KMS-11 (cell line): ENCODE data around the gene ARHGEF37.

Experiments
- H2AFZ ChIP-seq: fragments of 200-600 bp; sonication (generic); 2 replicates; pipeline ENCODE4 v1.6.1; 2016; ENCODE audit warnings: antibody characterized with exemption, mixed run types, low read depth
- H3K27ac ChIP-seq: fragments of 200-600 bp; sonication (generic); 2 replicates; pipeline ENCODE4 v1.6.1; 2016; ENCODE audit warnings: mild to moderate bottlenecking, mixed run types
- H3K27me3 ChIP-seq: fragments of 200-600 bp; sonication (generic); 2 replicates; pipeline ENCODE4 v1.6.1; 2017; ENCODE audit warnings: mild to moderate bottlenecking, low read depth, mixed run types, moderate library complexity; ENCODE audit not compliant: insufficient read depth
- H3K36me3 ChIP-seq: fragments of 200-600 bp; sonication (generic); 2 replicates; pipeline ENCODE4 v1.6.1; 2017; ENCODE audit warnings: mild to moderate bottlenecking, mixed run types; ENCODE audit not compliant: insufficient read depth
- H3K4me1 ChIP-seq: fragments of 200-600 bp; sonication (generic); 2 replicates; pipeline ENCODE4 v1.6.1; 2016; ENCODE audit warnings: mild to moderate bottlenecking, low read depth, mixed run types; ENCODE audit not compliant: poor library complexity, severe bottlenecking
- H3K4me2 ChIP-seq: fragments of 200-600 bp; sonication (generic); 2 replicates; pipeline ENCODE4 v1.7.0; 2016; ENCODE audit warnings: mild to moderate bottlenecking, mixed run types
- H3K4me3 ChIP-seq: fragments of 200-600 bp; sonication (generic); IDR thresholded peaks from 2 replicates; pipeline ENCODE4 v1.6.1; 2017; ENCODE audit warnings: low read depth, low read length, mixed read lengths; ENCODE audit not compliant: insufficient read depth
- H3K79me2 ChIP-seq: fragments of 200-600 bp; sonication (generic); 2 replicates; pipeline ENCODE4 v1.6.1; 2016; ENCODE audit warnings: low read depth, mixed run types; ENCODE audit not compliant: insufficient read depth
- H3K9ac ChIP-seq: fragments of 200-600 bp; sonication (generic); 2 replicates; pipeline ENCODE4 v1.6.1; 2016; ENCODE audit warnings: mild to moderate bottlenecking, mixed run types
- H4K20me1 ChIP-seq: fragments of 200-600 bp; sonication (generic); 2 replicates; pipeline ENCODE4 v1.6.1; 2016; ENCODE audit warnings: mild to moderate bottlenecking, mixed run types; ENCODE audit not compliant: insufficient read depth
- TF ChIP-seq, protein P1 (sequence below): fragments of 200-600 bp; sonication (generic); conservative IDR thresholded peaks from 2 replicates; pipeline ENCODE4 v1.6.1; 2017; ENCODE audit warnings: low read depth, mild to moderate bottlenecking, antibody characterized with exemption, low read length, moderate library complexity, mixed read lengths

ARHGEF37 gene

DNA sequence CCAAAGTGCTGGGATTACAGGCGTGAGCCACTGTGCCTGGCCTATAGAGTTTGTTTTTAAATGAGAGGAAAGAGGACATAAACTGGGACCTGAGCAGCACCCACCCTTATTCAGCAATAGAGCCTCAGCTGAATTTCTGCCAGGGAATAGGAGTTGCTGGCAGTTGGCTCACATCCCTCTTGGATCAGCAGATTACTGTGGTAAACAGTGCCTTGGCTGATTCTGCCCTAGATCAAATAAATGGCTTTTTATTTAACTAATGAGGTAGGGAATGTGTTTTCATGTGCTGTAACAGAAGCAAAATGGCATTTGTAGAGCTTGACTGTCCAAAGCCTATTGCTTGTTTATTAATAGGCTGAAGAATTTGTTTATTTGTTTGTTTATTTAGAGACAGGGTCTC is 2.1 kb downstream of the ARHGEF37 start:
- no peak overlapping the region for H3K4me2 ChIP-seq
- H3K4me3 ChIP-seq, result no peak overlapping the region
- H2AFZ ChIP-seq, result no peak overlapping the region
- no peaks in the 10 kb centered on the region for H3K36me3 ChIP-seq
- TF ChIP-seq, protein P1, sequence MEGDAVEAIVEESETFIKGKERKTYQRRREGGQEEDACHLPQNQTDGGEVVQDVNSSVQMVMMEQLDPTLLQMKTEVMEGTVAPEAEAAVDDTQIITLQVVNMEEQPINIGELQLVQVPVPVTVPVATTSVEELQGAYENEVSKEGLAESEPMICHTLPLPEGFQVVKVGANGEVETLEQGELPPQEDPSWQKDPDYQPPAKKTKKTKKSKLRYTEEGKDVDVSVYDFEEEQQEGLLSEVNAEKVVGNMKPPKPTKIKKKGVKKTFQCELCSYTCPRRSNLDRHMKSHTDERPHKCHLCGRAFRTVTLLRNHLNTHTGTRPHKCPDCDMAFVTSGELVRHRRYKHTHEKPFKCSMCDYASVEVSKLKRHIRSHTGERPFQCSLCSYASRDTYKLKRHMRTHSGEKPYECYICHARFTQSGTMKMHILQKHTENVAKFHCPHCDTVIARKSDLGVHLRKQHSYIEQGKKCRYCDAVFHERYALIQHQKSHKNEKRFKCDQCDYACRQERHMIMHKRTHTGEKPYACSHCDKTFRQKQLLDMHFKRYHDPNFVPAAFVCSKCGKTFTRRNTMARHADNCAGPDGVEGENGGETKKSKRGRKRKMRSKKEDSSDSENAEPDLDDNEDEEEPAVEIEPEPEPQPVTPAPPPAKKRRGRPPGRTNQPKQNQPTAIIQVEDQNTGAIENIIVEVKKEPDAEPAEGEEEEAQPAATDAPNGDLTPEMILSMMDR, result no peak
- H3K27ac ChIP-seq, result no peak overlapping the region
- no peak overlapping the region for H3K9ac ChIP-seq
- no peaks in the 10 kb centered on the region for H3K27me3 ChIP-seq
- H3K79me2 ChIP-seq, result no peaks in the 10 kb centered on the region
- H3K4me1 ChIP-seq, result no peaks in the 10 kb centered on the region
- no peaks in the 10 kb centered on the region for H4K20me1 ChIP-seq

DNA sequence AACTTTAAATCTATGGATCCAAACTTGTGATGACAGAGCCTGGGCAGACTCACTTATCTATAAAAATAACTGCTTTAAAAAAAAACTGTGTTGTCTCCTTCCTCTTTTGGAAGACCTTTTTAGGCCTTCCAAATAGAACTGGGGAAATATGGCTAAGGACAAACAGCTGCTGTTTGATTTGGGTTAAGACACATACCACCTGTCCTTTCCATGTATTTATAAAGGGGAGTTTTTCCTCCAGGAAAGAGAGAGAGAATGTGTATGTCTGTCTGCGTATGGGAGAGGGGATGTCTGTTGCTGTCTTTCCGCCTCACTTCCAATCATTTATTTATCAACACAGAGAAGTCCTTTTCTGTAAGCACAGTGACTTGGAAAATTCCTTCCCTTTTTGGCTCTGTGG is 2.8 kb downstream of the ARHGEF37 start:
- no peak overlapping the region for H3K4me2 ChIP-seq
- TF ChIP-seq, protein P1, result no peak
- no peak overlapping the region for H2AFZ ChIP-seq
- H3K27ac ChIP-seq, result no peak overlapping the region
- no peaks in the 10 kb centered on the region for H3K79me2 ChIP-seq
- no peaks in the 10 kb centered on the region for H3K27me3 ChIP-seq
- no peak overlapping the region for H3K4me3 ChIP-seq
- no peak overlapping the region for H3K9ac ChIP-seq
- no peaks in the 10 kb centered on the region for H3K4me1 ChIP-seq
- H4K20me1 ChIP-seq, result no peaks in the 10 kb centered on the region
- no peaks in the 10 kb centered on the region for H3K36me3 ChIP-seq

DNA sequence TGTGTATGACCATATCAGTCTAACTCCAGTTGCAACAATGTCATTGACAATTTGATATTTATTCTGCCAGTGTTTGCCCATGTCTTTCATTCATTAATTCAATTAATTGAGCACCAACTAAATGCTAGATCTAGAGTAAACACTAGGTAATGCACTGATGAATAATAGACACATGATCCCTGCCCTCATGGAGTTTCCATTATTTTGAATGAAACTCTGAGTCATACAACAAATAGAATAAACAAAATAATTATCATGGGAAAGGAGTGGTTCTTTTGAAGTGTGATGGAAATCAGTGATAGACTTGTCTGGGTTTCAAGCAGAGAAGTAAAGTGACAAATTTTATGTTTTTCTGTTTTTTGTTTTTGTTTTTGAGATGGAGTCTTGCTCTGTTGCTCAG is 4.6 kb downstream of the ARHGEF37 start:
- Histone ChIP-seq H2AFZ (no peak overlapping the region), H3K27ac (no peak overlapping the region), H3K4me1 (no peaks in the 10 kb centered on the region), H3K79me2 (no peaks in the 10 kb centered on the region), H3K27me3 (no peaks in the 10 kb centered on the region), H4K20me1 (no peaks in the 10 kb centered on the region), H3K4me3 (no peak overlapping the region), H3K36me3 (no peaks in the 10 kb centered on the region), H3K9ac (no peak overlapping the region), H3K4me2 (no peak overlapping the region)
- TF ChIP-seq, protein P1, result no peak

DNA sequence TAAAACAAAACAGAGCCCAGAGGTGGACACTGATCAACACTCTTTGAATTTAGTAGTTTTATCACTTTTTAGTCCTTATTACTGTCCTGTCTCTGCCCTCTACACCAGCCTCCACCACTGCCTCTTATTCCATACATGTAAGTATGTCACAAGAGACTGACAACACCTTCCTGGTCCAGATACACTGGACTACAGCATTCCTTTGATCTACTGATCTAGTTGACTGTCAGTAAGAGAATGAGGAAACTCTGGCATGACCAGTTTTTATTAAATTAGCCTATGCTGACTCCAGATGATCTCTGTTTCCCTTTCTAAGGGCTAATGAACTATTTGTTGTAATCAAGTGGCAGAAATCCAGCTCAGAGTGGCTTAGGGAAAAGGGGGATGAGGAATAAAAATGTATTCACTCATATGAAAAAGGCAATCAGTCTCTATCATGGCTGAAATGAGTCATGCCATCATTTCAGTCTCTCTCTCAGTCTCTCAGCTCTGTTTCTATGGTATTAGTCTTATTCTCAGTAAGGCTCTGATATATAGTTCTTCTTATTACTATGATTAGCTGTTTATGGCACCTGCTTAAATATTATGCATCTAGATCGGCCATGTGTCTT is 5.5 kb downstream of the ARHGEF37 start:
- no peak overlapping the region for H2AFZ ChIP-seq
- no peaks in the 10 kb centered on the region for H3K36me3 ChIP-seq
- H3K4me3 ChIP-seq, result no peak overlapping the region
- no peak overlapping the region for H3K27ac ChIP-seq
- H3K9ac ChIP-seq, result no peak overlapping the region
- TF ChIP-seq, protein P1, result no peak
- H4K20me1 ChIP-seq, result no peaks in the 10 kb centered on the region
- H3K4me1 ChIP-seq, result no peaks in the 10 kb centered on the region
- H3K4me2 ChIP-seq, result no peak overlapping the region
- H3K79me2 ChIP-seq, result no peaks in the 10 kb centered on the region
- no peaks in the 10 kb centered on the region for H3K27me3 ChIP-seq
